ENCODE measurements around the gene HRH4. TPM values are rescaled to one million over a fixed set of nuclear protein-coding genes. Genes with fewer than 3 reads are reported as not detected.

Gene HRH4
- polyA plus RNA-seq, 1 of the 3 experiments (the other 2 are of a cell fraction) = not detected

DNA sequence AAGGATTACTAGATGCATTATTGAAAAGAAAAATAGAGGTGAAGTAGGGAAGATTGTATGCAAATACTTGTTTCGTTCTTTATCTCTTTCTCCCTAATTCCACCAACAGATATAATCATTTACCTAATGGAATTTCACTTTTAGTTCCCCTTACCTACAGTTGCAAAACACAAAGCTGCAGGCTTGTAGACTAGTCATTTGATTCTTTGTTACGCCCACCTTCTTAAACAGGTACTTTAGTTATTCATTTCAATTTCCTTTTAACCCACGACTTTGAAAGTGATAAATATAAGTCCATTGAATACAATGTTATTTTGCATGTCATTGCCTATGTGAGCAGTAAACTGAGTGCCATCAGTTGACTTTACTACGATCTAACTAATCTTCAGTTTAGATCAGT, 3.9 kb upstream of the HRH4 start:
- ChIA-PET CTCF (no interaction called here), POLR2A (no interaction called here)
- no peak for TF ChIP-seq MEF2A (IDR thresholded peaks at IDR 0.05; ENCODE audit: borderline replicate concordance, low read depth)
- no peak for TF ChIP-seq IRF3 (IDR thresholded peaks at IDR 0.05; ENCODE audit: low read depth, low read length)
- TF ChIP-seq ELF1 (IDR thresholded peaks at IDR 0.05) = no peak
- no peak for TF ChIP-seq TCF12 (IDR thresholded peaks at IDR 0.05)
- TF ChIP-seq, protein P1, sequence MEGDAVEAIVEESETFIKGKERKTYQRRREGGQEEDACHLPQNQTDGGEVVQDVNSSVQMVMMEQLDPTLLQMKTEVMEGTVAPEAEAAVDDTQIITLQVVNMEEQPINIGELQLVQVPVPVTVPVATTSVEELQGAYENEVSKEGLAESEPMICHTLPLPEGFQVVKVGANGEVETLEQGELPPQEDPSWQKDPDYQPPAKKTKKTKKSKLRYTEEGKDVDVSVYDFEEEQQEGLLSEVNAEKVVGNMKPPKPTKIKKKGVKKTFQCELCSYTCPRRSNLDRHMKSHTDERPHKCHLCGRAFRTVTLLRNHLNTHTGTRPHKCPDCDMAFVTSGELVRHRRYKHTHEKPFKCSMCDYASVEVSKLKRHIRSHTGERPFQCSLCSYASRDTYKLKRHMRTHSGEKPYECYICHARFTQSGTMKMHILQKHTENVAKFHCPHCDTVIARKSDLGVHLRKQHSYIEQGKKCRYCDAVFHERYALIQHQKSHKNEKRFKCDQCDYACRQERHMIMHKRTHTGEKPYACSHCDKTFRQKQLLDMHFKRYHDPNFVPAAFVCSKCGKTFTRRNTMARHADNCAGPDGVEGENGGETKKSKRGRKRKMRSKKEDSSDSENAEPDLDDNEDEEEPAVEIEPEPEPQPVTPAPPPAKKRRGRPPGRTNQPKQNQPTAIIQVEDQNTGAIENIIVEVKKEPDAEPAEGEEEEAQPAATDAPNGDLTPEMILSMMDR (IDR thresholded peaks at IDR 0.05) = no peak
- TF ChIP-seq JUND (IDR thresholded peaks at IDR 0.05) = no peak
- no peak for TF ChIP-seq FOSL2 (IDR thresholded peaks at IDR 0.05; ENCODE audit: borderline replicate concordance, low read depth)
- no peak for TF ChIP-seq SMC3 (IDR thresholded peaks at IDR 0.05; ENCODE audit: low read depth, low read length)
- no peak for TF ChIP-seq CHD2 (IDR thresholded peaks at IDR 0.05; ENCODE audit: low read length, partially characterized antibody)
- no peak for TF ChIP-seq GATA2 (CRISPR knock-in tag; IDR thresholded peaks at IDR 0.05)
- no peak for TF ChIP-seq POLR2AphosphoS5 (IDR thresholded peaks at IDR 0.05; ENCODE audit: low read depth, low read length)
- no peak for TF ChIP-seq NRF1 (IDR thresholded peaks at IDR 0.05; ENCODE audit: low read depth, low read length)
- TF ChIP-seq RAD21 (IDR thresholded peaks at IDR 0.05; ENCODE audit: low read length) = no peak
- TF ChIP-seq FOXJ3 (CRISPR knock-in tag; IDR thresholded peaks at IDR 0.05) = no peak
- TF ChIP-seq, protein P2, sequence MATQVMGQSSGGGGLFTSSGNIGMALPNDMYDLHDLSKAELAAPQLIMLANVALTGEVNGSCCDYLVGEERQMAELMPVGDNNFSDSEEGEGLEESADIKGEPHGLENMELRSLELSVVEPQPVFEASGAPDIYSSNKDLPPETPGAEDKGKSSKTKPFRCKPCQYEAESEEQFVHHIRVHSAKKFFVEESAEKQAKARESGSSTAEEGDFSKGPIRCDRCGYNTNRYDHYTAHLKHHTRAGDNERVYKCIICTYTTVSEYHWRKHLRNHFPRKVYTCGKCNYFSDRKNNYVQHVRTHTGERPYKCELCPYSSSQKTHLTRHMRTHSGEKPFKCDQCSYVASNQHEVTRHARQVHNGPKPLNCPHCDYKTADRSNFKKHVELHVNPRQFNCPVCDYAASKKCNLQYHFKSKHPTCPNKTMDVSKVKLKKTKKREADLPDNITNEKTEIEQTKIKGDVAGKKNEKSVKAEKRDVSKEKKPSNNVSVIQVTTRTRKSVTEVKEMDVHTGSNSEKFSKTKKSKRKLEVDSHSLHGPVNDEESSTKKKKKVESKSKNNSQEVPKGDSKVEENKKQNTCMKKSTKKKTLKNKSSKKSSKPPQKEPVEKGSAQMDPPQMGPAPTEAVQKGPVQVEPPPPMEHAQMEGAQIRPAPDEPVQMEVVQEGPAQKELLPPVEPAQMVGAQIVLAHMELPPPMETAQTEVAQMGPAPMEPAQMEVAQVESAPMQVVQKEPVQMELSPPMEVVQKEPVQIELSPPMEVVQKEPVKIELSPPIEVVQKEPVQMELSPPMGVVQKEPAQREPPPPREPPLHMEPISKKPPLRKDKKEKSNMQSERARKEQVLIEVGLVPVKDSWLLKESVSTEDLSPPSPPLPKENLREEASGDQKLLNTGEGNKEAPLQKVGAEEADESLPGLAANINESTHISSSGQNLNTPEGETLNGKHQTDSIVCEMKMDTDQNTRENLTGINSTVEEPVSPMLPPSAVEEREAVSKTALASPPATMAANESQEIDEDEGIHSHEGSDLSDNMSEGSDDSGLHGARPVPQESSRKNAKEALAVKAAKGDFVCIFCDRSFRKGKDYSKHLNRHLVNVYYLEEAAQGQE (IDR thresholded peaks at IDR 0.05; ENCODE audit: low read depth, low read length) = no peak
- TF ChIP-seq TAF1 (IDR thresholded peaks at IDR 0.05; ENCODE audit: borderline replicate concordance, low read depth, low read length) = no peak
- TF ChIP-seq EZH2phosphoT487 (IDR thresholded peaks at IDR 0.05; ENCODE audit: borderline replicate concordance, low read depth) = no peak
- no peak for TF ChIP-seq MXI1 (IDR thresholded peaks at IDR 0.05; ENCODE audit: low read depth, low read length)
- TF ChIP-seq RFX5 (IDR thresholded peaks at IDR 0.05; ENCODE audit: low read length) = no peak
- Histone ChIP-seq H3K36me3 (replicated peaks in 1 of 2; ENCODE audit: control insufficient read depth in 1 of 2, insufficient read depth in 2 of 2, low read length in 1 of 2) (peaks cover 7 to 13% of the 10 kb centered on the region in 2 experiments), H4K20me1 (ENCODE audit: insufficient read depth) (no peaks in the 10 kb centered on the region), H3K9me2 (no peaks in the 10 kb centered on the region), H3K9ac (no peak overlapping the region), H3K4me2 (no peak overlapping the region), H2AFZ (ENCODE audit: low read depth) (no peak overlapping the region), H3K27ac (ENCODE audit: low read depth in 2 of 2, low read length in 1 of 2) (no peak overlapping the region), H3K4me3 (ENCODE audit: low read depth in 2 of 2, low read length in 1 of 2) (no peak overlapping the region), H3K27me3 (ENCODE audit: insufficient read depth) (no peaks in the 10 kb centered on the region), H3K4me1 (ENCODE audit: control insufficient read depth in 1 of 2, insufficient read depth in 2 of 2, low read depth in 1 of 2, low read length in 1 of 2) (no peaks in the 10 kb centered on the region), H3K79me2 (ENCODE audit: insufficient read depth) (no peaks in the 10 kb centered on the region), H3F3A (replicated peaks; ENCODE audit: insufficient read depth) (no peaks in the 10 kb centered on the region), H3K9me3 (no peaks in the 10 kb centered on the region)
- WGBS (ENCODE audit: low lambda C conversion rate) = 97% methylated on average over 4 of the region's 4 CpGs
- DNase-seq = no peak
